K562 treated with DMSO at 1 percent for 48 hours (cell line): ENCODE measurements around the gene CCR4. TPM values are rescaled to one million over a fixed set of nuclear protein-coding genes. Genes with fewer than 3 reads are reported as not detected.

Experiments used
- total RNA-seq: library from RNA; unstranded; fragments of 300-600 nt; gene quantifications from 2 replicates; pipeline ENCODE4 v1.2.3, GENCODE V29; 2022; ENCODE audit warnings: low replicate concordance; ENCODE audit errors: extremely low read depth

CCR4 gene
- total RNA-seq, result not detected in 2 replicates

GRCh38 chr3:32951410-32951811, at the start of gene CCR4:
TSS of gene CCR4 (plus strand) at chr3:32951644. CDS start at chr3:32953423, 1,779 bp downstream.

Other genes with a start within 250 kb of the CCR4 start
- not detected in 2 replicates for gene TRIM71, start 133.6 kb upstream of the CCR4 start, total RNA-seq
- gene GLB1, start 145.5 kb downstream of the CCR4 start, total RNA-seq, result not detected in 2 replicates
- gene TMPPE, start 145.5 kb downstream of the CCR4 start, total RNA-seq, result not detected in 2 replicates
- gene CRTAP, start 162.4 kb downstream of the CCR4 start, total RNA-seq, result not detected in 2 replicates